GM18951 (cell line): ENCODE measurements around the gene SDHB.

Experiments used
- POLR2A ChIP-seq: IDR thresholded peaks from 4 replicates; pipeline ENCODE4 v1.6.1; 2011; ENCODE audit warnings: mild to moderate bottlenecking; ENCODE audit not compliant: insufficient read length, insufficient read depth; ENCODE audit errors: extremely low read depth
- in situ Hi-C: fragments of 300-500 bp; cut with MboI; formaldehyde crosslinking; loops from one replicate; pipeline ENCODE4 v1.12.0; 2022; ENCODE audit warnings: low sequenced_read_pairs, mixed read lengths, inconsistent platforms; ENCODE audit not compliant: unreplicated experiment

Gene SDHB

GRCh38 chr1:17084787-17085186 lies 31.0 kb upstream of the SDHB start:
- no peak for TF ChIP-seq POLR2A
- in situ Hi-C loops: no loop called here

- in situ Hi-C loops: no loop called here
- TF ChIP-seq POLR2A: no peak
Measured at GRCh38 chr1:17082761-17083160, 28.9 kb upstream of the SDHB start.

- no peak for TF ChIP-seq POLR2A
- in situ Hi-C loops: no loop called here
Measured at GRCh38 chr1:17081439-17081838, 27.6 kb upstream of the SDHB start.

GRCh38 chr1:17080880-17081279 lies 27.0 kb upstream of the SDHB start:
- no peak for TF ChIP-seq POLR2A
- in situ Hi-C loops: no loop called here

GRCh38 chr1:17080085-17080759 lies 26.4 kb upstream of the SDHB start:
- TF ChIP-seq POLR2A: no peak
- in situ Hi-C loops: no loop called here

GRCh38 chr1:17078991-17079868 lies 25.4 kb upstream of the SDHB start:
- in situ Hi-C loops: no loop called here
- TF ChIP-seq POLR2A: no peak

- in situ Hi-C loops: no loop called here
- no peak for TF ChIP-seq POLR2A
Measured at GRCh38 chr1:17075470-17076255, 21.8 kb upstream of the SDHB start.

- in situ Hi-C loops: no loop called here
- TF ChIP-seq POLR2A: no peak
Measured at GRCh38 chr1:17071794-17072193, 18.0 kb upstream of the SDHB start.

- TF ChIP-seq POLR2A: no peak
- in situ Hi-C loops: no loop called here
Measured at GRCh38 chr1:17070163-17070525, 16.3 kb upstream of the SDHB start.

GRCh38 chr1:17069452-17070162 lies 15.8 kb upstream of the SDHB start:
- no peak for TF ChIP-seq POLR2A
- in situ Hi-C loops: no loop called here

GRCh38 chr1:17068789-17069188 lies 15.0 kb upstream of the SDHB start:
- no peak for TF ChIP-seq POLR2A
- in situ Hi-C loops: no loop called here

- in situ Hi-C loops: no loop called here
- no peak for TF ChIP-seq POLR2A
Measured at GRCh38 chr1:17067465-17068240, 13.8 kb upstream of the SDHB start.
